ENCODE measurements around the gene ATP8B3. TPM values are rescaled to one million over a fixed set of nuclear protein-coding genes. Genes with fewer than 3 reads are reported as not detected.

Gene ATP8B3
- total RNA-seq, 1 donor from 2014 or later = 5.2 TPM

DNA sequence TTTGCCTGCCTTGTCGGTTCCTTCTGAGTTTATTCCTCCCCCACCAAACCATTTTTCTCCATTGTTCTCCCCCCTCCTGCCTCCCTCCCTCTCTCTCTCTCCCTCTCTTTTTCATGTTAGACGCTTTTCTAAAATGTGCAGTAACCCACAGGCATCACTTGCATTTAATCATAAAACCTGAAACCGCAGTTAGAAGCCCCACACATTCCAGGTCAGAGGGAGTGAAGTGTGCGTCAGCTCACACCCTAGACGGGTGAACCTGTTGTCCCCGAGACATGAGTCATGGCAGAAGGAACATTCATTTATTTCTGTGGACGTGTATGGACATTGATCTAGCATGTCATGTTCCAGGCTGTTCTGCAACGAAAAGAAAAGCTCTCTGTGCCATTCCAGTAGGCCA lies 38.9 kb downstream of the ATP8B3 start:
- no peaks in the 10 kb centered on the region for H3K36me3 Mint-ChIP-seq (ENCODE audit: unreplicated experiment)
- H3K9me3 Mint-ChIP-seq (ENCODE audit: unreplicated experiment) = peaks cover 12% of the 10 kb centered on the region
- H3K27me3 Mint-ChIP-seq (ENCODE audit: unreplicated experiment) = peaks cover 53% of the 10 kb centered on the region
- peaks cover 3% of the 10 kb centered on the region for H3K4me1 Mint-ChIP-seq (ENCODE audit: unreplicated experiment)
- no peak for DNase-seq (ENCODE audit: extremely low spot score, unreplicated experiment)
- TF ChIP-seq, protein P1, sequence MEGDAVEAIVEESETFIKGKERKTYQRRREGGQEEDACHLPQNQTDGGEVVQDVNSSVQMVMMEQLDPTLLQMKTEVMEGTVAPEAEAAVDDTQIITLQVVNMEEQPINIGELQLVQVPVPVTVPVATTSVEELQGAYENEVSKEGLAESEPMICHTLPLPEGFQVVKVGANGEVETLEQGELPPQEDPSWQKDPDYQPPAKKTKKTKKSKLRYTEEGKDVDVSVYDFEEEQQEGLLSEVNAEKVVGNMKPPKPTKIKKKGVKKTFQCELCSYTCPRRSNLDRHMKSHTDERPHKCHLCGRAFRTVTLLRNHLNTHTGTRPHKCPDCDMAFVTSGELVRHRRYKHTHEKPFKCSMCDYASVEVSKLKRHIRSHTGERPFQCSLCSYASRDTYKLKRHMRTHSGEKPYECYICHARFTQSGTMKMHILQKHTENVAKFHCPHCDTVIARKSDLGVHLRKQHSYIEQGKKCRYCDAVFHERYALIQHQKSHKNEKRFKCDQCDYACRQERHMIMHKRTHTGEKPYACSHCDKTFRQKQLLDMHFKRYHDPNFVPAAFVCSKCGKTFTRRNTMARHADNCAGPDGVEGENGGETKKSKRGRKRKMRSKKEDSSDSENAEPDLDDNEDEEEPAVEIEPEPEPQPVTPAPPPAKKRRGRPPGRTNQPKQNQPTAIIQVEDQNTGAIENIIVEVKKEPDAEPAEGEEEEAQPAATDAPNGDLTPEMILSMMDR (IDR thresholded peaks at IDR 0.05) = no peak
- no peak overlapping the region for H3K4me3 Mint-ChIP-seq (ENCODE audit: unreplicated experiment)
- no peak overlapping the region for H3K27ac Mint-ChIP-seq (ENCODE audit: unreplicated experiment)

DNA sequence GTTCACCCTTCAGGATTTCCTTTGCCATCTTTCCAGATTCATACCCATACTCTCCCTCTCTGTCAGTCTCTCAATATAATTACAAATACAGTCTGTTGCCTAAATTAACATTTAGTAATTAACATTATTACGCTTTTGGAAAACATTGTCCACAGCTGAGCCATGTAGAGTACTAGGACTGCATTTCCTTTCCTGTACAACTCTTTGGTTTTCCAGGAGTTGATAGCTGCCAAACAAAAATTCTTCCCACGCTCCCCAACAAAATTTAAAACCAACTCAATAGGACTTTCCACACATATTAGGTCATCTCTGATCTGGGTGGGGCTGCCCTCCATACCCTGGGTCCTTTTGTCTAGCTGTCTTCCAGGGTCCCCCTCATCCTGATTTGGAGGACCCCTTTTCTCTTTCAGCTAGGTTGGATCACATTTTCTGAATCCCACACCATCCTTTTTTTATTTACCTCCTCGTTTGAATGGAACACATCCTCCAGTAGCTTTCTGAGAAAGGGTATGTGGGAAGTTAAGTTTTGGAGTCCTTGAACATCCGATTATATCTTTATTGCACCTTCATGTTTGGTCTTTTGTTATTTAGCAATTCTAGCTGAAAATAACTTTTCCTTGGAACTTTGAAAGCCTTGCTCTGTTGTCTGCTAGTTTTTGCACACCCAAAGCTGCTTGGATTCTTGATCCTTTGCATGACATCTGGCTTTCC lies 41.1 kb downstream of the ATP8B3 start:
- H3K27ac Mint-ChIP-seq (ENCODE audit: unreplicated experiment) = no peak overlapping the region
- no peak for DNase-seq (ENCODE audit: extremely low spot score, unreplicated experiment)
- H3K27me3 Mint-ChIP-seq (ENCODE audit: unreplicated experiment) = peaks cover 36% of the 10 kb centered on the region
- H3K4me1 Mint-ChIP-seq (ENCODE audit: unreplicated experiment) = no peaks in the 10 kb centered on the region
- no peaks in the 10 kb centered on the region for H3K36me3 Mint-ChIP-seq (ENCODE audit: unreplicated experiment)
- no peak overlapping the region for H3K4me3 Mint-ChIP-seq (ENCODE audit: unreplicated experiment)
- TF ChIP-seq, protein P1 (IDR thresholded peaks at IDR 0.05) = no peak
- peaks cover 12% of the 10 kb centered on the region for H3K9me3 Mint-ChIP-seq (ENCODE audit: unreplicated experiment)

DNA sequence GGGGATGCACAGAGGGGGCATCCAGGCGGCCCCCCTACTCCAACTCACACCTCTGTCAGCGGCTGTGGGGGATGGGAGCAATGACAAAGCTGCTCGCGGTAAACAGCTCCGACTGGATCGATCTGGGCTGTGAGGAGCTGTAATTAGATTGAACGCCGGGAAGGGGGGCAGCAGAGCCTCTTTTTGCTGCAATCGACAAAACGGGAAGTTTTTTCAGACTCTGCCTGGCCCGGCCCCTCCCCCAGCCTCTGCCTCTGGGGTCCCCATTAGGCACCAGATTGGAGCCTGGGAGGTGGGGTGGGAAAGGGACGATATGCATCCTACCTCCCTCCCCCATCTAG lies 42.5 kb downstream of the ATP8B3 start:
- Mint-ChIP-seq H3K27me3 (ENCODE audit: unreplicated experiment) (peaks cover 45% of the 10 kb centered on the region), H3K4me1 (ENCODE audit: unreplicated experiment) (no peaks in the 10 kb centered on the region), H3K4me3 (ENCODE audit: unreplicated experiment) (no peak overlapping the region), H3K36me3 (ENCODE audit: unreplicated experiment) (no peaks in the 10 kb centered on the region), H3K9me3 (ENCODE audit: unreplicated experiment) (peaks cover 12% of the 10 kb centered on the region), H3K27ac (ENCODE audit: unreplicated experiment) (no peak overlapping the region)
- DNase-seq (ENCODE audit: extremely low spot score, unreplicated experiment) = no peak
- TF ChIP-seq, protein P1 (IDR thresholded peaks at IDR 0.05) = no peak

DNA sequence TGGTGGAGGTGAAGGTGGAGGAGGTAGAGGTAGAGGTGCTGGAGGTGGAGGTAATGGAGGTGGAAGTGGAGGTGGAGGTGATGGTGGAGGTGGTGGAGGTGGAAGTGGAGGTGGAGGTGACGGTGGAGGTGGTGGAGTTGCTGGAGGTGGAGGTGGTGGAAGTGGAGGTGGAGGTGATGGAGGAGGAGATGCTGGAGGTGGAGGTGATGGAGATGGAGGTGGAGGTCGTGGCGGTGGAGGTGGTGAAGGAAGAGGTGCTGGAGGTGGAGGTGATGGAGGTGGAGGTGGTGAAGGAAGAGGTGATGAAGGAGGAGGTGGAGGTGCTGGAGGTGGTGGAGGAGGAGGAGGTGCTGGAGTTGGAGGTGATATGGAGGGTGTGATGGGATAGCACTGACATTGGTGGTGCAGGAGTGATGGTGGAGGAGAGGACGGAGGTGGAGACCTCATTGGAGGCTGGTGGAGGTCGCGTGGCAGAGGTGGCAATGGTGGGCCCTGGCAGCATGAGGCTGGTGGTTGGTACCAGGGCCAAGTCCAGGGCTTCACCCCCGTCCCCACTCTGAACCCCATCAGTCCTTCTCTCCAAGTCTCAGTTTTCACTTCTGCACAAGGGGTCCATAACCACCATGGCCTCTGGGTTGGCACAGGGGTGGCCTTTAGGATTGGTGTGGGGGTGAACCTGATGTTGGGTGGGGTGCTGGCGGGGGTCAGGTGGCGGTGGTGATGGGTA lies 43.0 kb downstream of the ATP8B3 start:
- Mint-ChIP-seq H3K36me3 (ENCODE audit: unreplicated experiment) (no peaks in the 10 kb centered on the region), H3K9me3 (ENCODE audit: unreplicated experiment) (peaks cover 12% of the 10 kb centered on the region), H3K27me3 (ENCODE audit: unreplicated experiment) (peaks cover 46% of the 10 kb centered on the region), H3K4me3 (ENCODE audit: unreplicated experiment) (no peak overlapping the region), H3K27ac (ENCODE audit: unreplicated experiment) (no peak overlapping the region), H3K4me1 (ENCODE audit: unreplicated experiment) (no peaks in the 10 kb centered on the region)
- TF ChIP-seq, protein P1 (IDR thresholded peaks at IDR 0.05) = no peak
- DNase-seq (ENCODE audit: extremely low spot score, unreplicated experiment) = no peak

DNA sequence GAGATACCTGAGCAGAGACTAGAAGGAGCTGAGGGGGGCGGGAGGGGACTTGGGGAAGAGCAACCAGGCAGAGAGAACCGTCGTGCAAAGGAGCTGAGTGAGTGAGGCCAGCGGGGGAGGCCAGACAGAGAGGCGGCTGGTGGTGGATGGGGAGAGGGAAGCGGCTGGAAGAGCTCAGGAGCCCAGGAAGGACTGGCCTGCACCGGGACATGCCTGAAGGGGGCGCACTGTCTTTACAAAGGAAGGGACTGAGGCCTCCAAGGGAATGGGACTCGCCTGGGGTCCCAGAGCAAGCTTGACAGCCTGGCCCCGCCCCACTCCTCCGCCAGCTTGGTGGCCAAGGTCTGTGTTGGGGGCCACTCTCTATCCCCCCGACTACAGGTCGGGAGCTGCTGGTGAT lies 43.8 kb downstream of the ATP8B3 start:
- Mint-ChIP-seq H3K4me3 (ENCODE audit: unreplicated experiment) (no peak overlapping the region), H3K27ac (ENCODE audit: unreplicated experiment) (no peak overlapping the region), H3K36me3 (ENCODE audit: unreplicated experiment) (no peaks in the 10 kb centered on the region), H3K27me3 (ENCODE audit: unreplicated experiment) (peaks cover 47% of the 10 kb centered on the region), H3K9me3 (ENCODE audit: unreplicated experiment) (peaks cover 12% of the 10 kb centered on the region), H3K4me1 (ENCODE audit: unreplicated experiment) (no peaks in the 10 kb centered on the region)
- DNase-seq (ENCODE audit: extremely low spot score, unreplicated experiment) = no peak
- TF ChIP-seq, protein P1 (IDR thresholded peaks at IDR 0.05) = no peak

All from osteocyte (in vitro differentiated cells).